ENCODE measurements around the gene AFF3. TPM values are rescaled to one million over a fixed set of nuclear protein-coding genes. Genes with fewer than 3 reads are reported as not detected.
A peak's percentile ranks its signal among the peaks of the same experiment; 100 is the strongest.

AFF3 gene
- polyA plus RNA-seq, 5 donors: 17.1 to 21.3 (median 19.1) TPM

DNA sequence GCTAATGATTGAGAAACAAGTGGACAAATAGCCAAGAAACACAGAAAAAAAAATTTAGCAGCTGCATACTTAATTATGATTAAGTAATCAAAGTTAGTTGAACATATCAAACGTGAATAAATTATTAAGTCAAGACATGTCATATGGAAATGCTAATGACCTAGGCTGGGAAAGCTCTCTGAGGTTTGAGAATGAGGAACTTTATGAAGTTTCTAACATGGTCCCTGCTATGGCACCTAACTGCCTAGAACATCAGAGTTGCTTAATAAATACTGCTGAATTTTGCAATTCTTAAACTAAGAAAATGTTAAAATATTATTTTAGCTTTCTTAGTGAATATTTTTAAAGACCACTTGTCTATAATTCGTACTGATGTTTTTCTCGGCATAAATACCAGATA is 99.8 kb downstream of the AFF3 start:
- no peak for DNase-seq

- no peak for DNase-seq
Measured at GRCh38 chr2:100041946-100042345, 100.4 kb downstream of the AFF3 start.

- no peak for DNase-seq
Measured at GRCh38 chr2:100041385-100041784, 101.0 kb downstream of the AFF3 start.

DNA sequence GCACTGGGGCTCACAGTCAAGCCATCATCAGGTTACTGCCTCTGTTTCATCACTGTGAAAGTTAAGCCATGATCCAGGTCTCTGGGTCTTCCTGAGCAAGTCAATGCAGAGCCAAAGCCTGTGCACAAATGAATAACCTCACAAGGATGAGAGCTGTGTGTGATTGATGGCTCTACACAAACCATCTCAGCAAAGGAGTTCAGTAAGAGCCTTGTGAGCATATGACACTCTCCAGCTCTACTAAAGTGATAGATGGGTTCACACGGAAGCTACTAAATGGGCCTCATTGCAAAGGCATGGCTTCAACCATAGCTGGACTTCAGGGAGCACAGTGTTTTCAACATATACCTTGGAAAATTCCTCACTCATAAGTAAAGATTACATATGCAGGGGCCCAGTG is 101.5 kb downstream of the AFF3 start:
- DNase-seq: no peak

GRCh38 chr2:100039291-100039980 is 103.0 kb downstream of the AFF3 start:
- DNase-seq: no peak

DNA sequence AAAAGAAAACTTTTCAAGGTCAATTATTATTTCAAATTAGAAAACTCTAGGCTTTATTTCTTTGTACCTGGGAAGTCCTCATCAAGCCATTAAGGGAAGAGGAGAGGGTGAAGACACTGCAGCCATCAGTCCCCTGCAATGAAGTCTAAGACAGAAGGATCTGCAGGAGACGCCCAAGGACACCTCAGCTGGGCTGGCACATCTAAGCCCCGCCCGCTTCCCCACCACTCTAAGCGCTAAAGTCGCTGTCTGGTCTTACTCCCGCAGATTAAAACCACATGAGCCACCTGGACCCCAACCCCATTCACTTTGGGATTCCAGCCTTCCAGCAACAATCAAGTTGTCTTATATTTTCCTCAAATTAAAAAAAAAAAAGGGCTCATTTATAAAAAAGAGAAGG is 104.4 kb downstream of the AFF3 start:
- DNase-seq: no peak

DNA sequence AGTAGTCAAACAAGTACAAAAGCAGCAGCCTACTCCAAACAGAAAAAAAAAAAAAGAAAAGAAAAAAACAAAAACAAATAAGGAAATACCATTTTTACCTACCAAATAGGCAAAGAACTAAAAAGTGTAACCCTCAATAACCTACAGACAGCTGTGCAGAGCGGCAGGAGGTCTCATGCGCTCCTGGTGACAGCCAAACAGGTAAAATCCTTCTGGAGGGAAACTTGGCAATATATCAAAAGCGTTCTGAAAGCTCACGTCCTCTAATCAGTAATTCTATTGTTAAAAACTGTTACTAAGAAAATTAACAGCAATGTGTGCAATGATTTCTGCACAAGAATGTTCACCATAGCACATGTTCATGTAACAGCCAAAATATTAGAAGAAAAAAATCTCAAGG is 105.6 kb downstream of the AFF3 start:
- DNase-seq: no peak

- DNase-seq: no peak
Measured at GRCh38 chr2:100036026-100036425, 106.4 kb downstream of the AFF3 start.

GRCh38 chr2:100034431-100034830 is 108.0 kb downstream of the AFF3 start:
- DNase-seq: no peak

DNA sequence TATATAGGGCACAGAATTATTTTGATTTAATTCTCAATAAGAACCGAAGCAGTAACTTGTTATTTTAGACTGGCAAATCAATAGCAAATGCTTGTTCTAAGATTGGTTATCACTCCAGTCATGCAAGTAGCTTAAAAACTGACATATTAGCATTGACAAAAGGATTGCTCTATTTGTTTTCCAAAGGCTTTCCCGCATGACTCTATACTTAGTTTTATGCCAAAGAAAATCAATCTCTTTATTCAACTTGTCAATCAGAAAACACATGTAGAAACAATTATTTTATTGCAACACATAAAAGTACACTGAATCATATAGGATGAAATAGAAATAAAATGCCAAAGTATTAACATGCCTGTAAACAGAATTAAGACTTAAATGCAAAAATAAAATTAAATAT is 108.4 kb downstream of the AFF3 start:
- no peak for DNase-seq

DNA sequence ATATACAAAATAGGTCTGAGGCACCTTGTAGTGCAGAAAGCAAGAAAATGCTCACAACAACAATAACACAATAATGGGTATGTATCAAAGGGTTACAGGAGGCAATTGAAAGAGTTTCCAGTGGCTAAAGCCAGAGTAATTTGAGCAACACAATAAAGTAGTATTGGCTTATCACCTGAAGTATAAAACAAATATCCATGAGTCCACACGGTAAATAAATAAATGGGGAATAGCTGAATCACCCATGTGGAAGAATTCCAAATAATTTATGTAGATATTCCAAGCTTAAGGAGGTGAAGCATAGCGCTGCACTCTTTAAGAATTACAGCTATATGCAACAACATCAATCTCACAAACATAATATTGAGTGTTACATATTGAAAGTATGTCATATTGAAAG is 110.8 kb downstream of the AFF3 start:
- no peak for DNase-seq

DNA sequence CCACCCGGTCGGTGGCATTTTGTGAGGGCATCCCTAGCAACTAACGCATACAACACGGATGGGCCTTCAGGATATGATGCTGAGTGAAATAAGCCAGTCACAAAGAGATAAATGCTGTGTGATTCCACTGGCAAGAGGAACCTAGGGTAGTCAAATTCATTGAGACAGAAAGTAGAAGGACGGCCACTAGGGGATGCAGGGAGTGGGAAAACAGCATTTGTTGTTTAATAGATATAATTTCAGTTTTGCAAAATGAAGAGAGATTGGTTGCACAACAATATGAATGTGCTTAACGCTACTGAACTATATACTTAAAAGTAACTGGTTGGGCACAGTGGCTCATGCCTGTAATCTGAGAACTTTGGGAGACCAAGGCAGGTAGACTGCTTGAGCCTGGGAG is 112.9 kb downstream of the AFF3 start:
- DNase-seq: no peak

- no peak for DNase-seq
Measured at GRCh38 chr2:100021791-100022340, 120.5 kb downstream of the AFF3 start.

GRCh38 chr2:100019499-100019898 is 122.9 kb downstream of the AFF3 start:
- DNase-seq: no peak

GRCh38 chr2:100018341-100019193 is 123.8 kb downstream of the AFF3 start:
- no peak for DNase-seq

GRCh38 chr2:100017633-100018032 is 124.8 kb downstream of the AFF3 start:
- no peak for DNase-seq

DNA sequence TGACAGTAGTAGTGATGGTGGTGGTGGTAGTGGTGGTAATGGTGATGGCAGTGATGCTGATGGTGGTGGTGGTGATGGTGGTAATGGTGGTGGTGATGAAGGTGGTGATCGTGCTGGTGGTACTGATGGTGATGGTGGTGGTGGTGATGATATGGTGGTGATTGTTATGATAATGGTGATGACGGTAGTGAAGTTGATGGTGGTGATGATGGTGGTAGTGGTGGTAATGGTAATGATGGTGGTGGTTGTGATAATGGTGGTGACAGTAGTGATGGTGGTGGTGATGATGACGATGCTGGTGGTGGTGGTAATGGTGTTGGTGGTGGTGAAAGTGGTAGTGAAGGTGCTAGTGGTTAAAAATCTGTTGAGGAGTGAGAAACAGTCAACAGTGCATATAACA is 125.6 kb downstream of the AFF3 start:
- DNase-seq: no peak

DNA sequence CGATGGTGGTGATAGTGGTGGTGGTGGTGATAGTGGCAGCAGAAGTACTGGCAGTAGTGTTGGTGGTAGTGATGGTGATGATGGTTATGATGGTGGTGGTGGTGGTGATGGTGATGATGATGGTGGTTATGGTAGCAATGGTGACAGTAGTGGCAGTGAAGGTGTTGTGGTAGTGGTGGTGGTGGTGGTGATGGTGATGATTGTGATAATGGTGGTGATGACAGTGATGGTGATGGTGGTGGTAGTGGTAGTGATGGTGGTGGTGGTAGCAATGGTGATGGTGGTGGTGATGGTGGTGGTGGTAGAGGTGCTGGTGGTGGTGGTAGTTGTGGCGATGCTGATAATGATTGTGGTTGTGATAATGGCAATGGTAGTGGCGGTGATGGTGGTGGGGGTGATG is 126.5 kb downstream of the AFF3 start:
- no peak for DNase-seq

- DNase-seq: no peak
Measured at GRCh38 chr2:100013892-100014677, 128.3 kb downstream of the AFF3 start.

DNA sequence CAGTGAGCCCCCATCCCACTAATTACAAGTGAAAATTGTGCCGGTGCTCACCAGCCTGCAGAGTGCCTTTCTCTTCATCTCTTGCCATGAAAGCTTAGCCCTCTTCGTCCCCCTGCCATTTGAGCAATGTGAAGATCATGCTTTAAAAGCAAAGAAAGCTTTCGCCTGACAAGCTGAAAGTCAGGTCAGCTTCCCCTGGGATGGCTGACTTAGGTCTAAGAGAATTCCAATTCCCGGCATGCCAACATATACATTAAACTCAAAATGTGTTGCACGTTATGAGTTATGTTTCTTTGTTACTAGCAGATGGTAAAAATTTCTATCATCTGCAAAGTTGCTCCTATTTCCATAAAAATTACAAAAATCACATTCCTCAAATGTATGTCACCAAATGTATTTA is 129.8 kb downstream of the AFF3 start:
- DNase-seq: no peak

GRCh38 chr2:100011272-100011731 is 131.1 kb downstream of the AFF3 start:
- peak; percentile 18 to 24 for DNase-seq

DNA sequence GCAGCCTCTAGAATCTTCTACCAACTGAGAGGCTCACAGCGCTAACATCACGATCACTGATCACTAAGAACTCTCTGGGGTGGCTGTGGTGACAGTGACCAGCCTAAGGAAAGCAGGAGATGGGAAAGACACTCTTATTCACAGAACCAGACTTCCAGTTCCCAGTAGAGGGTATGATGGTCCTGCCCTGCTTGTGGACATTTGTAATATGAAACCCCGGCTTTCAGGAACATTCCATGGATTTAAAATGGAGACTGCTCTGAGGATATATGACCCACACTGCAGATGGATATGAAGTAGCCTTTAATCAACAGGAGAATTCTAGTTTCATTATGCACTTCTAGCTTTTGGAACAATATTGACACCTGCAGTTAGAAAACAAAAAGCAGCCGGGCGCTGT is 131.8 kb downstream of the AFF3 start:
- no peak for DNase-seq

Data from right lung (tissue), 5 donors.